Tibial nerve (tissue), 4 donors: ENCODE results near the gene ABCC10. TPM values are rescaled to one million over a fixed set of nuclear protein-coding genes. Genes with fewer than 3 reads are reported as not detected.

Experiments used
- DNase-seq, 2 donors: peaks; one replicate each; pipeline ENCODE4 v3.0.0-alpha.2; 2019; ENCODE audit warnings: low spot score in 2 of 2
- H3K27ac ChIP-seq, 4 donors: fragments of 200-600 bp; sonication (generic) in 3 of 4; one replicate each; pipeline ENCODE4 v1.5.1; 2017 to 2019; ENCODE audit warnings: mild to moderate bottlenecking in 1 of 4
- H3K27me3 ChIP-seq, 2 donors: fragments of 200-600 bp; sonication (generic) in 1 of 2; one replicate each; pipeline versions ENCODE4 v1.5.1 to v1.6.0; 2017 to 2019
- H3K36me3 ChIP-seq, 3 donors: fragments of 200-600 bp; sonication (generic); one replicate each; pipeline ENCODE4 v1.5.1; 2018 to 2019
- H3K4me1 ChIP-seq, 4 donors: fragments of 200-600 bp; sonication (generic) in 3 of 4; one replicate each; pipeline ENCODE4 v1.5.1; 2017 to 2019
- H3K4me3 ChIP-seq, 4 donors: fragments of 200-600 bp; sonication (generic) in 3 of 4; one replicate each; pipeline ENCODE4 v1.5.1; 2017 to 2019; ENCODE audit warnings: mild to moderate bottlenecking in 1 of 4, moderate library complexity in 1 of 4
- H3K9me3 ChIP-seq, 4 donors: fragments of 200-600 bp; sonication (generic) in 3 of 4; one replicate each; pipeline ENCODE4 v1.5.1; 2017 to 2019
- EP300 ChIP-seq, 2 donors: sonication (generic); formaldehyde crosslinking; IDR thresholded peaks; one replicate each; pipeline ENCODE4 v1.6.1; 2017; ENCODE audit warnings: antibody characterized with exemption in 2 of 2, mild to moderate bottlenecking in 1 of 2
- POLR2A ChIP-seq, 2 donors: fragments of 450-650 bp; IDR thresholded peaks; one replicate each; pipeline ENCODE4 v1.6.1; 2017; ENCODE audit warnings: antibody characterized with exemption in 2 of 2, mild to moderate bottlenecking in 2 of 2, moderate library complexity in 2 of 2
- WGBS, 2 donors: methylation state at CpG; one replicate each; pipeline ENCODE4 v1.1.5; 2018; 5-methylcytosine and 5-hydroxymethylcytosine counted together
- total RNA-seq, 4 donors: library from RNA; depleted of rRNA; stranded (reverse); fragments of >200 nt; gene quantifications; one replicate each; pipeline ENCODE4 v1.1.0, GENCODE V29; 2016
- TF ChIP-seq, protein P1 (sequence below), 5 experiments: fragments of 200-600 bp in 3 of 5; fragments of 450-650 bp in 2 of 5; sonication (generic) in 3 of 5; IDR thresholded peaks; one replicate each; pipeline ENCODE4 v1.5.1; 2016 to 2019; ENCODE audit warnings: antibody characterized with exemption in 5 of 5, mild to moderate bottlenecking in 3 of 5, moderate library complexity in 2 of 5

ABCC10 gene
- total RNA-seq, 4 donors from 2014 or later = 14.9 to 35.9 (median 27.1) TPM

DNA sequence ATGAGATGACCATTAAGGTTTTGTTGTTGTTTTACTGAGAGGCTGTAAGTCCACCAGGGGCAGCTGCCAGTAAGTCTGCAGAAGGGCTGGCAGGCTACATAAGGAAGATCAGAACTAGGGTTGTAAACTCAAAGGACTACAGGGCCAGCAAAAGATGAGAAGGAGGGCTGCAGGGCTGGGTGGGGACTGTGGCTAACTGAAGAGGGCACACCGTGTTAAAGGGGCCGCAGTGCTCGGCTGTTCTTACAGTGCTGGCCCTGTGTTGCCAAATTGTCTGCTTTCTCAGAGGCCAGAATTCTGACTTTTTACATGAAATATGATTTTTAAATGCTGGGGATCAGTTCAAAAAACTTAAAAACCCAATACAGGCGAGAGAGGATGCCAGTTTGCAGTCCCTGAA, 32.4 kb upstream of the ABCC10 start:
- no peaks in the 10 kb centered on the region for H3K4me1 ChIP-seq
- no peak for DNase-seq
- H3K9me3 ChIP-seq = no peaks in the 10 kb centered on the region
- WGBS, 2 donors = 97 to 98% methylated on average over 4 of the region's 4 CpGs
- H3K36me3 ChIP-seq = no peaks in the 10 kb centered on the region
- no peak for TF ChIP-seq POLR2A (IDR thresholded peaks at IDR 0.05)
- TF ChIP-seq, protein P1, sequence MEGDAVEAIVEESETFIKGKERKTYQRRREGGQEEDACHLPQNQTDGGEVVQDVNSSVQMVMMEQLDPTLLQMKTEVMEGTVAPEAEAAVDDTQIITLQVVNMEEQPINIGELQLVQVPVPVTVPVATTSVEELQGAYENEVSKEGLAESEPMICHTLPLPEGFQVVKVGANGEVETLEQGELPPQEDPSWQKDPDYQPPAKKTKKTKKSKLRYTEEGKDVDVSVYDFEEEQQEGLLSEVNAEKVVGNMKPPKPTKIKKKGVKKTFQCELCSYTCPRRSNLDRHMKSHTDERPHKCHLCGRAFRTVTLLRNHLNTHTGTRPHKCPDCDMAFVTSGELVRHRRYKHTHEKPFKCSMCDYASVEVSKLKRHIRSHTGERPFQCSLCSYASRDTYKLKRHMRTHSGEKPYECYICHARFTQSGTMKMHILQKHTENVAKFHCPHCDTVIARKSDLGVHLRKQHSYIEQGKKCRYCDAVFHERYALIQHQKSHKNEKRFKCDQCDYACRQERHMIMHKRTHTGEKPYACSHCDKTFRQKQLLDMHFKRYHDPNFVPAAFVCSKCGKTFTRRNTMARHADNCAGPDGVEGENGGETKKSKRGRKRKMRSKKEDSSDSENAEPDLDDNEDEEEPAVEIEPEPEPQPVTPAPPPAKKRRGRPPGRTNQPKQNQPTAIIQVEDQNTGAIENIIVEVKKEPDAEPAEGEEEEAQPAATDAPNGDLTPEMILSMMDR (IDR thresholded peaks at IDR 0.05) = no peak
- TF ChIP-seq EP300 (IDR thresholded peaks at IDR 0.05) = no peak
- H3K27ac ChIP-seq = no peak overlapping the region
- peaks cover 0 to 11% of the 10 kb centered on the region in 2 donors for H3K27me3 ChIP-seq
- no peak overlapping the region for H3K4me3 ChIP-seq

DNA sequence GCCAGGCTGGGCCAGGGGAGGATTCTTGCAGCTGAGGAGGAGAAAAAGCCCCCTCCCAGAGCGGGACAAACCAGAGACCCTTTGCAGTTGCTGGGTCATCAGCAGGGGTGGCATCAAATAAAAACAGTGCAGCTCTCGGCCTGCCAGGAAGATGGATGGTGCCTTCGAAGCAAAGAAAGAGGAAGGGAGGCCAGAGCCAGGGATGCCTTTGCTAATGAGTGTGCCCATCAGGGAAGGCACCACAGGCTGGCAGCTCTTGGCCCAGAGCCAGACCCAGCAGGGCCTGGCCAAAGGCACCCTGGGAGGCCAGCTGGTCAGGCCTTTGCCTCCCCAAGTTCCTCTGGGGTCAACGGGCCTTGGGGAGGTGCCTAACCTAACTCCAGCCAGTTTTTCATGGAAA, 31.6 kb upstream of the ABCC10 start:
- 26 to 42% methylated on average over 4 of the region's 4 CpGs for WGBS, 2 donors
- H3K36me3 ChIP-seq = no peaks in the 10 kb centered on the region
- peak overlapping the region in 1 of 4 donors; percentile 28 for H3K27ac ChIP-seq
- H3K9me3 ChIP-seq = no peaks in the 10 kb centered on the region
- no peak overlapping the region for H3K4me3 ChIP-seq
- peaks cover 0 to 6% of the 10 kb centered on the region in 2 donors for H3K27me3 ChIP-seq
- TF ChIP-seq, protein P1 (IDR thresholded peaks at IDR 0.05) = no peak
- TF ChIP-seq EP300 (IDR thresholded peaks at IDR 0.05) (no peak), POLR2A (IDR thresholded peaks at IDR 0.05) (no peak)
- no peaks in the 10 kb centered on the region for H3K4me1 ChIP-seq
- DNase-seq = no peak

DNA sequence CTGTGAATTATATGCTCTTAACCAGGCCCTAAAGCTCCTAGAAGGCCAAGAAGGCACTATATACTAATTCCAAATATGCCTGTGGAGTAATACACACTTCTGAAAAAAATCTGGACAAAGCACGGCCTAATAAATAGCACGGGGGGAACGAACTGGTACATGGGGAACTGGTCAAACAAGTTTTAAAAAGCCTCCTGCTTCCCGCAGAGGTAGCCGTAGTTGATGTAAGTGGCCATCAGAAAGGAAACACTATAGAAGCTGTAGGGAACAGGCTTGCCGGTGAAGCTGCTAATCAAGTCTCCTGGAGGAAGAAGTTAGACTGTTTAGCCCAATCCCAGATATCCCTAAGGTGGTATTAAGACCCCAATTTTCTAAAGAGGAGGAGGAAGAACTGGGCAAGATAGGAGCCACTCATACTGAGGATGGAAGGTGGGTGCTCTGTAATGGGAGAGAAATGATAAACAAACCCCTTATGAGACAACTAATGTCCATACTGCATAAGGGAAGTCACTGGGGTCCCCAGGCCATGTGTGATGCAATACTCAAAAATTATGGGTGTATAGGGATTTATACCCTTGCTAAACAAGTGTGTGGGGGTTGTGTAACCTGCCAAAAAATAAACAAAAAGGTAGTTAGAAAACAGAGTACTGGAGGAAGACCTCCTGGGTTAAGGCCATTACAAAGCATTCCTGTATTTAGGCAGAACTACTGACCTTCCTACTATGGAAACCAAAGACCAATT, 30.8 kb upstream of the ABCC10 start:
- no peaks in the 10 kb centered on the region for H3K36me3 ChIP-seq
- no peaks in the 10 kb centered on the region for H3K4me1 ChIP-seq
- TF ChIP-seq, protein P1 (IDR thresholded peaks at IDR 0.05) = no peak
- TF ChIP-seq EP300 (IDR thresholded peaks at IDR 0.05) = no peak
- no peak for TF ChIP-seq POLR2A (IDR thresholded peaks at IDR 0.05)
- H3K4me3 ChIP-seq = no peak overlapping the region
- 70 to 71% methylated on average over 6 of the region's 6 CpGs for WGBS, 2 donors
- H3K27ac ChIP-seq = no peak overlapping the region
- no peak for DNase-seq
- H3K9me3 ChIP-seq = no peaks in the 10 kb centered on the region
- no peaks in the 10 kb centered on the region for H3K27me3 ChIP-seq

DNA sequence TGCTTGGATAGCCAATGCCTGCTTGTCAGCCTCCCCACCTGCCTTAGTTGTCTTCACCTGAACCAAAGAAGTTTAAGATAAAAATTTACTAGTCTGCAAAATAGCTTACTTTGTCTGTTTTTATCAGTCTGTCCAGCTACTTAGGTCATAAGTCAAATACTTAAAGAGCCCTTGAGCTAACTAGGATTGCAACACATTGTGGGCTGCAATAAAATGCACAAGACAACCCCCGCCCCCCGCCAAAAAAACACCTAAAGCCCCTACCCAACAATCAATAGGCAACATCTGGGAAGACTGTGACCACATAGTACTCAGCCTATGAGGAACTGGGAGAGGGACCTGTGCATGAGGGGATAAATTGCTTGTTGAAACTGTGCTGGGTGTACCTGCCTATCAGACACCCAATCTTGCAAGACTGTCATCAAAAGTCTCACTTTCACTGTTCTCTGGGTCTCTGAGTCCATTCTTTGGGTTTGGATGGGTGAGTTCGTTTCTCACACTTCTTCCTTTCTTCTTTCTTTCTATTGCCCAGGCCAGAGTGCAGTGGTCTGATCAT, 27.3 kb upstream of the ABCC10 start:
- TF ChIP-seq EP300 (IDR thresholded peaks at IDR 0.05) = no peak
- TF ChIP-seq POLR2A (IDR thresholded peaks at IDR 0.05) = no peak
- TF ChIP-seq, protein P1 (IDR thresholded peaks at IDR 0.05) = no peak
- Histone ChIP-seq H3K36me3 (no peaks in the 10 kb centered on the region), H3K4me3 (no peak overlapping the region), H3K27me3 (no peaks in the 10 kb centered on the region), H3K9me3 (no peaks in the 10 kb centered on the region), H3K27ac (no peak overlapping the region), H3K4me1 (no peaks in the 10 kb centered on the region)
- WGBS, 2 donors = 63 to 75% methylated on average over 3 of the region's 3 CpGs
- DNase-seq = no peak

DNA sequence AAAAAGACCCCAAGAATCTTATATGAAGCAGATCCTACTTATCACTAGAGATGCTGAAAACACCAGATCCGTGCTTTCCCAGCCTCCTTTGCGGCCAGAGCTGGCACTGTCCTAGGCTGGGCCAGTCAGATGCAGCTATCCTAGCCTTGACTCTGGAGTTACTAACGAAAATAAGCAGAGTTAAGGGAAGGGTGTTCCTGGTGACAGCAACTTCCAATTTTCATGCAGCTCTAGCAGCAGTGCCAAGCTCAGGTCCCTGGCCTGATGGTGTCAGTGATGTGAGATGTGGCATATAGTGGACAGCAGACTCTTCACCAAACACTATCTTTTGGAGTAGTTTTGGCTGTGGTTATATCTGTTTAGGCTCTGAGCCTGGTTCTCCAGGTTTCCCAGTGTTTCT, 25.6 kb upstream of the ABCC10 start:
- Histone ChIP-seq H3K9me3 (peaks cover 0 to 2% (median 0%) of the 10 kb centered on the region in 4 donors), H3K36me3 (no peaks in the 10 kb centered on the region), H3K4me3 (no peak overlapping the region), H3K4me1 (no peaks in the 10 kb centered on the region), H3K27ac (no peak overlapping the region), H3K27me3 (no peaks in the 10 kb centered on the region)
- 78 to 81% methylated on average over 3 of the region's 3 CpGs for WGBS, 2 donors
- TF ChIP-seq EP300 (IDR thresholded peaks at IDR 0.05) = no peak
- DNase-seq = no peak
